Panc1 (cell line): ENCODE measurements around the gene ZBTB22.

ENCODE experiments used
- POLR2AphosphoS5 ChIP-seq: IDR thresholded peaks from 2 replicates; pipeline ENCODE4 v1.6.1; 2012; ENCODE audit warnings: mild to moderate bottlenecking, low read depth, low read length, moderate library complexity
- SIN3A ChIP-seq: IDR thresholded peaks from 2 replicates; pipeline ENCODE4 v1.6.1; 2012; ENCODE audit warnings: low read depth, mild to moderate bottlenecking, low read length, moderate library complexity, borderline replicate concordance; ENCODE audit not compliant: insufficient read depth
- TF ChIP-seq, protein P1 (sequence below): fragments of 450-650 bp; IDR thresholded peaks from 2 replicates; pipeline ENCODE4 v1.5.1; 2017; ENCODE audit warnings: mild to moderate bottlenecking
- TF ChIP-seq, protein P2 (sequence below), 2 experiments: IDR thresholded peaks; 2 replicates each; pipeline ENCODE4 v1.6.1; 2011 to 2012; ENCODE audit warnings: low read depth in 2 of 2, control low read depth in 1 of 2, low read length in 1 of 2, mild to moderate bottlenecking in 1 of 2, moderate library complexity in 1 of 2; ENCODE audit not compliant: insufficient read depth in 1 of 2

DNA sequence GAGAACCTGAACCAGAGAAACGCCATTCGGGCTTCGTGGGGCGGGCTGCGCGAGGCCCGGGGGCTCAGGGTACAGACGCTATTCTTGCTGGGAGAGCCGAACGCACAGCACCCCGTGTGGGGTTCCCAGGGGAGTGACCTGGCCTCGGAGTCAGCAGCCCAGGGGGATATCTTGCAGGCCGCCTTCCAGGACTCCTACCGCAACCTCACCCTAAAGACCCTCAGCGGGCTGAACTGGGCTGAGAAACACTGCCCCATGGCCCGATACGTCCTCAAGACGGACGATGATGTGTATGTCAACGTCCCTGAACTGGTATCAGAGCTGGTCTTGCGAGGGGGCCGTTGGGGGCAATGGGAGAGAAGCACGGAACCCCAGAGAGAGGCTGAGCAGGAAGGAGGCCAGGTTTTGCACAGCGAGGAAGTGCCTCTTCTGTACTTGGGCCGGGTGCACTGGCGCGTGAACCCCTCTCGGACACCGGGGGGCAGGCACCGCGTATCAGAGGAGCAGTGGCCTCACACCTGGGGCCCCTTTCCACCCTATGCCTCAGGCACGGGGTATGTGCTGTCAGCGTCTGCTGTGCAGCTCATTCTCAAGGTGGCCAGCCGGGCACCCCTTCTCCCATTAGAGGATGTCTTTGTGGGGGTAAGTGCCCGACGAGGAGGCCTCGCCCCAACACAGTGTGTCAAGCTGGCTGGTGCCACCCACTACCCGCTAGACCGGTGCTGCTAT, 39.7 kb downstream of the ZBTB22 start:
- TF ChIP-seq, protein P1, sequence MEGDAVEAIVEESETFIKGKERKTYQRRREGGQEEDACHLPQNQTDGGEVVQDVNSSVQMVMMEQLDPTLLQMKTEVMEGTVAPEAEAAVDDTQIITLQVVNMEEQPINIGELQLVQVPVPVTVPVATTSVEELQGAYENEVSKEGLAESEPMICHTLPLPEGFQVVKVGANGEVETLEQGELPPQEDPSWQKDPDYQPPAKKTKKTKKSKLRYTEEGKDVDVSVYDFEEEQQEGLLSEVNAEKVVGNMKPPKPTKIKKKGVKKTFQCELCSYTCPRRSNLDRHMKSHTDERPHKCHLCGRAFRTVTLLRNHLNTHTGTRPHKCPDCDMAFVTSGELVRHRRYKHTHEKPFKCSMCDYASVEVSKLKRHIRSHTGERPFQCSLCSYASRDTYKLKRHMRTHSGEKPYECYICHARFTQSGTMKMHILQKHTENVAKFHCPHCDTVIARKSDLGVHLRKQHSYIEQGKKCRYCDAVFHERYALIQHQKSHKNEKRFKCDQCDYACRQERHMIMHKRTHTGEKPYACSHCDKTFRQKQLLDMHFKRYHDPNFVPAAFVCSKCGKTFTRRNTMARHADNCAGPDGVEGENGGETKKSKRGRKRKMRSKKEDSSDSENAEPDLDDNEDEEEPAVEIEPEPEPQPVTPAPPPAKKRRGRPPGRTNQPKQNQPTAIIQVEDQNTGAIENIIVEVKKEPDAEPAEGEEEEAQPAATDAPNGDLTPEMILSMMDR = no peak
- TF ChIP-seq POLR2AphosphoS5 (0 out of 2 replicates have a peak, but pooled peaks have one; percentile 3), SIN3A (no peak)
- TF ChIP-seq, protein P2, sequence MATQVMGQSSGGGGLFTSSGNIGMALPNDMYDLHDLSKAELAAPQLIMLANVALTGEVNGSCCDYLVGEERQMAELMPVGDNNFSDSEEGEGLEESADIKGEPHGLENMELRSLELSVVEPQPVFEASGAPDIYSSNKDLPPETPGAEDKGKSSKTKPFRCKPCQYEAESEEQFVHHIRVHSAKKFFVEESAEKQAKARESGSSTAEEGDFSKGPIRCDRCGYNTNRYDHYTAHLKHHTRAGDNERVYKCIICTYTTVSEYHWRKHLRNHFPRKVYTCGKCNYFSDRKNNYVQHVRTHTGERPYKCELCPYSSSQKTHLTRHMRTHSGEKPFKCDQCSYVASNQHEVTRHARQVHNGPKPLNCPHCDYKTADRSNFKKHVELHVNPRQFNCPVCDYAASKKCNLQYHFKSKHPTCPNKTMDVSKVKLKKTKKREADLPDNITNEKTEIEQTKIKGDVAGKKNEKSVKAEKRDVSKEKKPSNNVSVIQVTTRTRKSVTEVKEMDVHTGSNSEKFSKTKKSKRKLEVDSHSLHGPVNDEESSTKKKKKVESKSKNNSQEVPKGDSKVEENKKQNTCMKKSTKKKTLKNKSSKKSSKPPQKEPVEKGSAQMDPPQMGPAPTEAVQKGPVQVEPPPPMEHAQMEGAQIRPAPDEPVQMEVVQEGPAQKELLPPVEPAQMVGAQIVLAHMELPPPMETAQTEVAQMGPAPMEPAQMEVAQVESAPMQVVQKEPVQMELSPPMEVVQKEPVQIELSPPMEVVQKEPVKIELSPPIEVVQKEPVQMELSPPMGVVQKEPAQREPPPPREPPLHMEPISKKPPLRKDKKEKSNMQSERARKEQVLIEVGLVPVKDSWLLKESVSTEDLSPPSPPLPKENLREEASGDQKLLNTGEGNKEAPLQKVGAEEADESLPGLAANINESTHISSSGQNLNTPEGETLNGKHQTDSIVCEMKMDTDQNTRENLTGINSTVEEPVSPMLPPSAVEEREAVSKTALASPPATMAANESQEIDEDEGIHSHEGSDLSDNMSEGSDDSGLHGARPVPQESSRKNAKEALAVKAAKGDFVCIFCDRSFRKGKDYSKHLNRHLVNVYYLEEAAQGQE (IDR thresholded peaks at IDR 0.05; ENCODE audit: insufficient read depth in 1 of 2, low read depth in 2 of 2, low read length in 1 of 2) = no peak
